Left forelimb (tissue), 1 donor: ENCODE measurements around the gene PIK3C2G.
"Not testable (repeated sequence)": the region's sequence is repeated elsewhere in the genome, so short reads cannot be mapped to it uniquely, and the experiment has no call there.

ENCODE experiments used
- DNase-seq: peaks from one replicate; pipeline ENCODE4 v3.0.0-alpha.2; 2018; ENCODE audit warnings: low spot score

PIK3C2G gene

GRCh38 chr12:18644564-18644963, 383.2 kb downstream of the PIK3C2G start:
- DNase-seq, result no peak

- no peak for DNase-seq
These were observed 385.1 kb downstream of the PIK3C2G start for GRCh38 chr12:18646286-18646890.

GRCh38 chr12:18651525-18651924, 390.2 kb downstream of the PIK3C2G start:
- no peak for DNase-seq

GRCh38 chr12:18652596-18652995, 391.3 kb downstream of the PIK3C2G start:
- no peak for DNase-seq

GRCh38 chr12:18653465-18653864, 392.1 kb downstream of the PIK3C2G start:
- DNase-seq, result no peak

GRCh38 chr12:18655351-18655750, 394.0 kb downstream of the PIK3C2G start:
- DNase-seq, result no peak

GRCh38 chr12:18658179-18658578, 396.9 kb downstream of the PIK3C2G start:
- DNase-seq, result no peak

GRCh38 chr12:18658829-18659228, 397.5 kb downstream of the PIK3C2G start:
- DNase-seq, result no peak

GRCh38 chr12:18676141-18676540, 414.8 kb downstream of the PIK3C2G start:
- DNase-seq, result no peak

GRCh38 chr12:18676996-18677588, 415.8 kb downstream of the PIK3C2G start:
- DNase-seq, result no peak

- DNase-seq, result no peak
These were observed 420.5 kb downstream of the PIK3C2G start for GRCh38 chr12:18681818-18682217.

- DNase-seq, result no peak
These were observed 422.2 kb downstream of the PIK3C2G start for GRCh38 chr12:18683327-18684013.

GRCh38 chr12:18684430-18684829, 423.1 kb downstream of the PIK3C2G start:
- no peak for DNase-seq

- DNase-seq, result no peak
These were observed 428.5 kb downstream of the PIK3C2G start for GRCh38 chr12:18689771-18690170.

GRCh38 chr12:18690653-18691052, 429.3 kb downstream of the PIK3C2G start:
- no peak for DNase-seq

GRCh38 chr12:18693986-18694385, 432.7 kb downstream of the PIK3C2G start:
- DNase-seq, result not testable (repeated sequence)

GRCh38 chr12:18696971-18697602, 435.8 kb downstream of the PIK3C2G start:
- no peak for DNase-seq
